IMR-90 (cell line): Measurements from ENCODE around the gene NTRK3. TPM values are rescaled to one million over a fixed set of nuclear protein-coding genes. Genes with fewer than 3 reads are reported as not detected.

Experiments used
- ATAC-seq: fragments of 200-7000 bp; cut with Tn5 transposase; 2 replicates; pipeline ENCODE4 v1.9.1; 2020; ENCODE audit warnings: low read depth, mild to moderate bottlenecking, moderate library complexity
- BruUV-seq: library from RNA; stranded (reverse); fragments of 400-500 nt; replicated peaks from 2 replicates; lab custom pipeline; 2021; lab: Mats Ljungman, UMichigan
- CTCF ChIA-PET: fragments of 300-600 bp; formaldehyde crosslinking; extraction: SDS; loops from one replicate; lab custom pipeline; 2021; ENCODE audit warnings: antibody characterized with exemption; lab: Yijun Ruan, JAX
- POLR2A ChIA-PET: fragments of 300-600 bp; sonication (Branson Sonifier 250); formaldehyde crosslinking; loops from one replicate; lab custom pipeline; 2022; ENCODE audit warnings: antibody characterized with exemption; ENCODE audit not compliant: unreplicated experiment; lab: Charles Lee
- DNase-seq: peaks from one replicate; pipeline ENCODE4 v3.0.0; 2013
- H2AFZ ChIP-seq: replicated peaks from 2 replicates; pipeline ENCODE3; 2013; ENCODE audit warnings: low read length, mild to moderate bottlenecking; ENCODE audit not compliant: poor library complexity
- H2AK5ac ChIP-seq: 2 replicates; pipeline ENCODE4 v1.6.1; 2013; ENCODE audit warnings: low read depth, low read length, inconsistent platforms
- H2AK9ac ChIP-seq: replicated peaks from 2 replicates; pipeline ENCODE3; 2013; ENCODE audit warnings: mild to moderate bottlenecking, low read depth, low read length, moderate library complexity; ENCODE audit not compliant: poor library complexity
- H2BK120ac ChIP-seq: 2 replicates; pipeline ENCODE4 v1.6.1; 2013; ENCODE audit warnings: low read depth, low read length, inconsistent platforms
- H2BK15ac ChIP-seq: 3 replicates; pipeline ENCODE4 v1.6.1; 2013; ENCODE audit warnings: low read depth, low read length, inconsistent platforms
- H2BK20ac ChIP-seq: 2 replicates; pipeline ENCODE4 v1.6.1; 2013; ENCODE audit warnings: low read depth, mild to moderate bottlenecking, inconsistent platforms, low read length, moderate library complexity
- H2BK5ac ChIP-seq: 2 replicates; pipeline ENCODE4 v1.6.1; 2013; ENCODE audit warnings: mild to moderate bottlenecking, low read depth, low read length, inconsistent platforms; ENCODE audit not compliant: poor library complexity, severe bottlenecking
- H3K14ac ChIP-seq: replicated peaks from 2 replicates; pipeline ENCODE4 v1.6.1; 2013; ENCODE audit warnings: low read depth, low read length, inconsistent platforms
- H3K18ac ChIP-seq: 2 replicates; pipeline ENCODE4 v1.6.1; 2013; ENCODE audit warnings: low read depth, low read length, control low read depth
- H3K23ac ChIP-seq: 2 replicates; pipeline ENCODE4 v1.6.1; 2013; ENCODE audit warnings: low read depth, low read length, inconsistent platforms
- H3K27ac ChIP-seq: 2 replicates; pipeline ENCODE4 v1.5.1; 2013; ENCODE audit warnings: mild to moderate bottlenecking, control low read depth, low read length; ENCODE audit not compliant: insufficient read depth
- H3K27me3 ChIP-seq: 2 replicates; pipeline ENCODE4 v1.6.1; 2013; ENCODE audit warnings: low read length; ENCODE audit not compliant: control insufficient read depth, insufficient read depth
- H3K36me3 ChIP-seq: 2 replicates; pipeline ENCODE4 v1.6.1; 2013; ENCODE audit warnings: low read length, mixed read lengths; ENCODE audit not compliant: control insufficient read depth, insufficient read depth
- H3K4ac ChIP-seq: 2 replicates; pipeline ENCODE4 v1.6.1; 2013; ENCODE audit warnings: low read depth, low read length, inconsistent platforms
- H3K4me1 ChIP-seq: 2 replicates; pipeline ENCODE4 v1.6.1; 2013; ENCODE audit warnings: low read length, mixed read lengths; ENCODE audit not compliant: control insufficient read depth, insufficient read depth
- H3K4me2 ChIP-seq: 2 replicates; pipeline ENCODE4 v1.6.1; 2013; ENCODE audit warnings: low read depth, mild to moderate bottlenecking, control low read depth, low read length, moderate library complexity
- H3K4me3 ChIP-seq: 2 replicates; pipeline ENCODE4 v1.5.1; 2013; ENCODE audit warnings: low read depth, mild to moderate bottlenecking, control low read depth, low read length, moderate library complexity; ENCODE audit not compliant: insufficient read depth
- H3K56ac ChIP-seq: 2 replicates; pipeline ENCODE4 v1.6.1; 2013; ENCODE audit warnings: low read length, inconsistent platforms; ENCODE audit not compliant: insufficient read depth; ENCODE audit errors: extremely low read depth
- H3K79me1 ChIP-seq, 2 experiments: 2 replicates each; pipeline ENCODE4 v1.6.1; 2013; ENCODE audit warnings: low read length in 2 of 2, inconsistent platforms in 1 of 2, low read depth in 1 of 2
- H3K9ac ChIP-seq: 2 replicates; pipeline ENCODE4 v1.6.1; 2013; ENCODE audit warnings: low read depth, low read length, control low read depth
- H3K9me1 ChIP-seq: 2 replicates; pipeline ENCODE4 v1.6.1; 2013; ENCODE audit warnings: low read length, inconsistent platforms; ENCODE audit not compliant: insufficient read depth
- H3K9me3 ChIP-seq: 2 replicates; pipeline ENCODE4 v1.6.1; 2013; ENCODE audit warnings: low read length; ENCODE audit not compliant: control insufficient read depth, insufficient read depth
- H4K20me1 ChIP-seq: 2 replicates; pipeline ENCODE4 v1.6.1; 2013; ENCODE audit warnings: low read length, inconsistent platforms; ENCODE audit not compliant: insufficient read depth
- H4K5ac ChIP-seq: 2 replicates; pipeline ENCODE4 v1.6.1; 2013; ENCODE audit warnings: mild to moderate bottlenecking, low read depth, low read length, control low read depth
- H4K8ac ChIP-seq, 2 experiments: 2 replicates each; pipeline ENCODE4 v1.6.1; 2013; ENCODE audit warnings: low read depth in 2 of 2, low read length in 2 of 2, control low read depth in 1 of 2, inconsistent platforms in 1 of 2
- H4K91ac ChIP-seq: 2 replicates; pipeline ENCODE4 v1.6.1; 2013; ENCODE audit warnings: low read depth, low read length, inconsistent platforms; ENCODE audit not compliant: insufficient read depth
- CHD1 ChIP-seq: IDR thresholded peaks from 2 replicates; pipeline ENCODE4 v1.6.1; 2012; ENCODE audit warnings: low read depth, low read length, improper control_type of control experiment
- MAFK ChIP-seq: IDR thresholded peaks from 2 replicates; pipeline ENCODE4 v1.6.1; 2012; ENCODE audit warnings: low read depth, low read length, improper control_type of control experiment
- MAZ ChIP-seq: IDR thresholded peaks from 2 replicates; pipeline ENCODE4 v1.6.1; 2012; ENCODE audit warnings: low read depth, mild to moderate bottlenecking, low read length, improper control_type of control experiment, moderate library complexity, borderline replicate concordance
- MXI1 ChIP-seq: IDR thresholded peaks from 2 replicates; pipeline ENCODE4 v1.6.1; 2012; ENCODE audit warnings: low read depth, mild to moderate bottlenecking, low read length, moderate library complexity, borderline replicate concordance
- NFE2L2 ChIP-seq: fragments of 150-350 bp; IDR thresholded peaks from 2 replicates; pipeline ENCODE4 v1.6.1; 2016; ENCODE audit warnings: low read depth, mild to moderate bottlenecking, low read length
- POLR2A ChIP-seq: IDR thresholded peaks from 2 replicates; pipeline ENCODE4 v1.6.1; 2012; ENCODE audit warnings: mild to moderate bottlenecking, low read depth, low read length
- WGBS, 2 experiments: methylation state at CpG; one replicate each; pipeline versions ENCODE4 v1.1.5 to v1.1.7; 2013; ENCODE audit warnings: missing lambda C conversion rate in 2 of 2; ENCODE audit not compliant: insufficient read length in 1 of 2; ENCODE audit errors: extremely low coverage in 2 of 2; 5-methylcytosine and 5-hydroxymethylcytosine counted together
- dilution Hi-C: fragments of 300-500 bp; cut with HindIII; formaldehyde crosslinking; loops from one replicate; pipeline ENCODE4 v1.14.3; 2018; ENCODE audit warnings: low sequenced_read_pairs; ENCODE audit not compliant: unreplicated experiment
- in situ Hi-C: fragments of 300-500 bp; cut with MboI; formaldehyde crosslinking; loops from 3 replicates; pipeline ENCODE4 v1.14.3; 2019; ENCODE audit warnings: low sequenced_read_pairs, inconsistent platforms, mixed read lengths
- intact Hi-C: fragments of 100-400 bp; cut with micrococcal nuclease; formaldehyde crosslinking; loops from 2 replicates; pipeline ENCODE4 v1.10.0; 2022
- polyA plus RNA-seq, 3 experiments: library from polyadenylated mRNA; depleted of rRNA; stranded (reverse); fragments of >200 nt; gene quantifications; 2 replicates each; pipeline ENCODE4 v1.2.3, GENCODE V29; 2012; ENCODE audit warnings: low replicate concordance in 1 of 3
- total RNA-seq: library from RNA; depleted of rRNA; stranded (reverse); fragments of >200 nt; gene quantifications from 2 replicates; pipeline ENCODE4 v1.2.3, GENCODE V29; 2012
- TF ChIP-seq, protein P1 (sequence below): fragments of 150-350 bp; IDR thresholded peaks from 2 replicates; pipeline ENCODE4 v1.6.1; 2016; ENCODE audit warnings: low read depth, mild to moderate bottlenecking, low read length, moderate library complexity, borderline replicate concordance

The NTRK3 gene
- total and polyA plus RNA-seq, 2 of the 4 experiments (the other 2 are of a cell fraction), result under 0.01 to 0.15 TPM

DNA sequence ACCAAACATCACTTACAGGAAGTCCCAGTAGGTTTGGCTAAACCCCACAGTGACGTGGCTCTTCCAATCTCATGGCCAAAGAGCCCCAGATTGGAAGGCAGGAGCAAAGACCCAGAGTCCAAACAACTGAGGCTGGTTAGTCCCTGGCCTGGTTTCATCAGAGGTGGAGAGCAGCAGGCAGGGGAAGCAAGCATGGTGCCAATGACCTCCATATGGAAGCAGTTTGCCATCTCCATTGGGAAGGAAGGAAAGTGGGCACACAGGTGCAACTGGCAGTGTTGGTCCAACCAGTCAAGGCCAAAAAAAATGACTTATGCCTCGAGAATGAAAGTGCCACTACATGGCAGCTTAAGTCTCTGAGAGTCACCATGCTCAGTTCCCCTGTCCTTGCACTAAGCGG, 175.9 kb downstream of the NTRK3 start (continued):
- no peak for TF ChIP-seq MAZ
- TF ChIP-seq, protein P1, sequence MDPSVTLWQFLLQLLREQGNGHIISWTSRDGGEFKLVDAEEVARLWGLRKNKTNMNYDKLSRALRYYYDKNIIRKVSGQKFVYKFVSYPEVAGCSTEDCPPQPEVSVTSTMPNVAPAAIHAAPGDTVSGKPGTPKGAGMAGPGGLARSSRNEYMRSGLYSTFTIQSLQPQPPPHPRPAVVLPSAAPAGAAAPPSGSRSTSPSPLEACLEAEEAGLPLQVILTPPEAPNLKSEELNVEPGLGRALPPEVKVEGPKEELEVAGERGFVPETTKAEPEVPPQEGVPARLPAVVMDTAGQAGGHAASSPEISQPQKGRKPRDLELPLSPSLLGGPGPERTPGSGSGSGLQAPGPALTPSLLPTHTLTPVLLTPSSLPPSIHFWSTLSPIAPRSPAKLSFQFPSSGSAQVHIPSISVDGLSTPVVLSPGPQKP, result no peak

- Histone ChIP-seq H2AK9ac (no peak overlapping the region), H3K4me1 (no peaks in the 10 kb centered on the region), H3K14ac (no peak overlapping the region), H3K23ac (no peak overlapping the region), H2BK5ac (no peak overlapping the region), H3K36me3 (no peaks in the 10 kb centered on the region), H2BK20ac (no peak overlapping the region), H3K4me2 (no peak overlapping the region), H2AFZ (no peak overlapping the region), H3K4ac (no peak overlapping the region), H3K79me1 (no peaks in the 10 kb centered on the region), H2BK15ac (no peak overlapping the region), H4K91ac (no peak overlapping the region), H3K27ac (no peak overlapping the region), H3K18ac (no peak overlapping the region), H2BK120ac (no peak overlapping the region), H3K9me3 (peaks cover 26% of the 10 kb centered on the region), H3K9ac (no peak overlapping the region), H3K9me1 (no peaks in the 10 kb centered on the region), H4K5ac (no peak overlapping the region), H4K8ac (no peak overlapping the region), H3K4me3 (no peak overlapping the region), H2AK5ac (no peak overlapping the region), H4K20me1 (no peaks in the 10 kb centered on the region), H3K27me3 (no peaks in the 10 kb centered on the region), H3K56ac (no peak overlapping the region)
- in situ Hi-C loops, result no loop called here
- dilution Hi-C loops, result no loop called here
- ATAC-seq (no peak), DNase-seq (no peak)
- TF ChIP-seq CHD1, result no peak
- TF ChIP-seq POLR2A, result no peak
- no peak for TF ChIP-seq MXI1
- TF ChIP-seq NFE2L2, result no peak
- TF ChIP-seq MAFK, result no peak
- 8% methylated on average over 2 of the region's 12 CpGs; no CpG with 5 or more reads in 1 of the 2 experiments for WGBS, 2 experiments
- POLR2A ChIA-PET, result no interaction called here
- CTCF ChIA-PET, result no interaction called here
- no TSS peak for BruUV-seq
- intact Hi-C loops, result no loop called here
Measured at GRCh38 chr15:88077296-88078020, 179.1 kb downstream of the NTRK3 start.
